HG02870 (cell line): ENCODE measurements around the gene LRG1.
"Not testable (repeated sequence)": the region's sequence is repeated elsewhere in the genome, so short reads cannot be mapped to it uniquely, and the experiment has no call there.

ENCODE experiments used
- ATAC-seq: cut with Tn5 transposase; IDR thresholded peaks from one replicate; pipeline ENCODE4 v1.9.1; 2021; ENCODE audit warnings: mild to moderate bottlenecking, moderate library complexity; ENCODE audit not compliant: unreplicated experiment

Gene LRG1

GRCh38 chr19:4553092-4553695 lies 13.4 kb upstream of the LRG1 start:
- no peak for ATAC-seq

GRCh38 chr19:4552525-4552819 lies 12.6 kb upstream of the LRG1 start:
- ATAC-seq: no peak

- no peak for ATAC-seq
Measured at GRCh38 chr19:4550479-4551050, 10.7 kb upstream of the LRG1 start.

- no peak for ATAC-seq
Measured at GRCh38 chr19:4550018-4550417, 10.2 kb upstream of the LRG1 start.

GRCh38 chr19:4548238-4548584 lies 8.4 kb upstream of the LRG1 start:
- ATAC-seq: no peak

- no peak for ATAC-seq
Measured at GRCh38 chr19:4547303-4548237, 7.7 kb upstream of the LRG1 start.

GRCh38 chr19:4543842-4544647 lies 4.2 kb upstream of the LRG1 start:
- ATAC-seq: no peak

- ATAC-seq: no peak
Measured at GRCh38 chr19:4542896-4543841, 3.3 kb upstream of the LRG1 start.

- ATAC-seq: not testable (repeated sequence)
Measured at GRCh38 chr19:4541806-4542145, 1.9 kb upstream of the LRG1 start.

- no peak for ATAC-seq
Measured at GRCh38 chr19:4541114-4541805, 1.4 kb upstream of the LRG1 start.

- ATAC-seq: no peak
Measured at GRCh38 chr19:4539169-4539692, 605 bp downstream of the LRG1 start.

GRCh38 chr19:4538601-4538954 lies 1.3 kb downstream of the LRG1 start:
- ATAC-seq: no peak

- ATAC-seq: no peak
Measured at GRCh38 chr19:4537953-4538600, 1.8 kb downstream of the LRG1 start.

- ATAC-seq: no peak
Measured at GRCh38 chr19:4536798-4537197, 3.0 kb downstream of the LRG1 start.

- ATAC-seq: no peak
Measured at GRCh38 chr19:4534836-4535658, 4.8 kb downstream of the LRG1 start, which contains the start of gene PLIN5. Gene PLIN5, minus strand, starts transcription at chr19:4535224. Its CDS starts 1,150 bp downstream, at chr19:4534074.

GRCh38 chr19:4533835-4534424 lies 5.9 kb downstream of the LRG1 start:
- ATAC-seq: no peak

GRCh38 chr19:4533334-4533733 lies 6.5 kb downstream of the LRG1 start:
- no peak for ATAC-seq
